Stimulated activated CD8-positive, alpha-beta memory T cell treated with anti-CD3 and anti-CD28 coated beads, Interleukin-15, amount 100 ng/mL, for 24 hours (primary cell): ENCODE measurements around the gene CADPS2.

ENCODE experiments used
- DNase-seq: peaks from one replicate; pipeline ENCODE4 v3.0.0-alpha.2; 2020; ENCODE audit warnings: low read depth

Gene CADPS2

GRCh38 chr7:122528879-122529481 is 357.3 kb downstream of the CADPS2 start:
- no peak for DNase-seq

DNA sequence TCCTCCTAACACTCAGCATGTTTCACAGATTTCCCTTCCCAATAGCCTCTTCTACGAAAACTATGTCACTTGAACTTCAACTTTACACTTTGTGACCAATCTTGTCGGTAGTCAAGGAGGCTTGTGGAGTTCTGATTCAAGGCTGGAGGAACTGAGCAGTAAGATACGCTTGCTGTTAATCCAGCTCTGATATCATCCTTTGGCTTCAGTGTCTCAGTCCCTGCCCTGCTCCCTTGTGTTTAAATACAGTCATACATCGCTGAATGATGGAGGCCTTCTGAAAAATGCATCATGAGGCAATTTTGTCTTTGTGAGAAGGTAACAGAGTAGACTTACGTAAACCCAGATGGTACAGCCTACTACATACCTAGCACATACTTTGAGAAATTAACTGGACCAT is 360.9 kb downstream of the CADPS2 start:
- DNase-seq = no peak

DNA sequence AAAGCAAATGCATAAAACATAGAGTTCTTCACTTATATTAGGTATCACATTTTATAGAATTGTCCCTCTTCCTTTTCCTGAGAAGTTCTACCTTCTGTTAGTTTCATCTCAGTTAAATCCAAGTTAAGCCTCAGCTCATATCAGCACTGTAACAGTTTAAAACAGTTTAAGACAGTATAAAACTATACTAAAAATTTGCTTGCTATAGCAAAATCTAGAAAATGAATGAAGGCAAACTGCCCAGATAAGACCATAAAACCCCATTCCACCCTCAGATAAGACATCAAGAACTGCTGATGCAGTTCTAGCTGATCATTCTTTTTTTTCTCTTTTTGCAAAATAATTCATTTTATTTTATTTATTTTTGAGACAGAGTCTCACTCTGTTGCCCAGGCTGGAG is 364.5 kb downstream of the CADPS2 start:
- no peak for DNase-seq

DNA sequence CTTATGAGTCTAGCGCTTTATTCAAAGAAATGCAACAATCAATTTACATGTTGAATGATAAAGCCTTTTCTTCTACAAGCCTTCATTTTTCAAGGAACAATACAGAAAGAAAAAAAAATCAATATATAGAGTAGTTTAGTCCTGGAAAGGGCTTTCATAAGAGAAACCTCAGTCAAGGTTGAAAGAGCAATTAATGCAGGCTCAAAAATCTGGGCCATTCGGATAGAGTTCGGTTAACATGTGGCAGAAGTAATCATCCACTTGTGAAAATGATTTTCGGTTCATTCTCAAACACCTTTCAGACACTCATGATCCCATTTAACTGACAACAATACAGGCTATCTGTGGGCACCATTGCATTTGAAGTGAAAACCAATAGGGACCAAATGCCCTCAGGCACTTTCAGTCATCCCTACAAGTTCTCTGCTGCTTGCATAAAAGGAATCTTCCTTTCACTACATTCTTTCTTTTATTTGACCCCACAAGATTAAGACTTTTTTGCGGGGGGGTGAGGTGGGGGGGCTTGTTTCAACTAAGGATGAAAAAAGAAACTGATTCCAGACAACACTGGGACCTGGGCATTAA is 365.2 kb downstream of the CADPS2 start:
- no peak for DNase-seq

GRCh38 chr7:122518488-122518887 is 367.8 kb downstream of the CADPS2 start:
- DNase-seq = no peak

DNA sequence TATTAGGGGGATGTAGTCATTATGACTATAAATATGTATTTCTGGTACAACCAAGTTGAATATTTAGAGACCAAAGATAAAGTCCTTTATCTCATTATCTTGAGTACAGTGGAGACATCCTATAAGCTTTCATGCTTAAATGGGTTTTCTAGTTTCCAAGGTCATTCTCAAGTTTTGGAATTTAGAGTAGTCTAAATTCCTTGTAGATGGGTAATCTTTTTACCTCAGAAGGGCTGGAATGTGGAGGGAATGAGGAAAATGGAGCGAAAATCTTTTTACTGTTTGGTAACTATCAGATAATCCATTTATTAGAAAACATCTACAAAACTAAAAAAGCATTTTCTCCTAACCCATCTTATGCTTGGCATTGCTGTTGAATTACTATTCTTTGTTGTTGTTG is 368.7 kb downstream of the CADPS2 start:
- DNase-seq = no peak

GRCh38 chr7:122515404-122515803 is 370.9 kb downstream of the CADPS2 start:
- no peak for DNase-seq

GRCh38 chr7:122511268-122511667 is 375.0 kb downstream of the CADPS2 start:
- no peak for DNase-seq

DNA sequence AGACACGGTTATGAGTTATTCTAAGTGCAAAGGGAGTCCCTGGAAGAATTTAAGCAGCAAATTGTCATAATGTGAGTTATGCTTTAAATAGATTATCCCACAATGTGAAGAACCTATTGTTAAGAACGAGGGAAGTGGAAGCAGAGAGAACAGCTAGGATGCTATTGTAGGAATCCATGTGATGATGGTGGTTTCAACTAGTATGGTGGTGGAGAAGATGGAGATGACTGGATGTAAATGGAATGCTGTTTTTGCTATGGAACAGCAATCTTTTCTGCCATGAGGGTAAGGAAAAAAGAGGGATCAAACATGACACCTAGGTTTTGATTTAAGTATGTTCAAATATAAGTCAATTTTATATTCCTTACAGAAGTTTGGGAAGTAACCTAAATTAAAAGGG is 378.7 kb downstream of the CADPS2 start:
- no peak for DNase-seq

- no peak for DNase-seq
Measured at GRCh38 chr7:122492007-122492406, 394.3 kb downstream of the CADPS2 start.

DNA sequence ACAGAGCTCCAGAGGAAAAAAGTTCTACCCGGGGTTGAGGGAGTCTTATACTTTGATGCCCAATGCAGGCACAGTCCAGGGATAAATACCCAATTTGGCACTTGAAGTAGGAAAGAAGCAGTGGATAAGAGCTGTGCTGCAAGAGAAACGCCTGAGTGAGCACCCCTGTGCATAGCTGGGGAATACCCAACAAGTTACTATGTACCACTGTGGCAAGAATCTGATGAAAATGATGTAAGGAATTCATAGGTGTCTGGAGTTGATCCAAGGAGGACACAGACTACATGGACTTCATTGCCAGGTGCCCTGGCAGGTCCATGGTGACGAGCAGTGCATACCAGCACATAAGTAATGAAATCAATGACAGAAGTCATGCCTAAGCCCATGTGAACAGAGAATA is 398.0 kb downstream of the CADPS2 start:
- DNase-seq = no peak

GRCh38 chr7:122487131-122487530 is 399.1 kb downstream of the CADPS2 start:
- DNase-seq = no peak

DNA sequence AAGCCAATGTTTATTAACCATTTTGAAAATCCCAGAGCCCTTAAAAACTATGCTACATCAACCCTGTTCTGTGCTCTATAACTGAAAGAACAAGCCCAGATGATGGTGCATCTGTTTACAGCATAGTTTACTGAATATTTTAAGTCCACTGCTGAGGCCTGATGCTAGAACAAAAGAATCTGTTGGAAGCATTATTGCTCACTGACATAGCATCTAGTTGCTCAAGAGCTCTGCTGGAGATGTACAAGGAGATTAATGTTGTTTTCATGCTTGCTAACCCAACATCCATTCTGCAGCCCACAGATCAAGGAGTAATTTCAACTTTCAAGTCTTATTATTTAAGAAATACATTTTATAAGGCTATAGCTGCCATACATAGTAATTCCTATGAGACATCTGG is 400.4 kb downstream of the CADPS2 start:
- DNase-seq = no peak

- DNase-seq = no peak
Measured at GRCh38 chr7:122482212-122482611, 404.0 kb downstream of the CADPS2 start.

DNA sequence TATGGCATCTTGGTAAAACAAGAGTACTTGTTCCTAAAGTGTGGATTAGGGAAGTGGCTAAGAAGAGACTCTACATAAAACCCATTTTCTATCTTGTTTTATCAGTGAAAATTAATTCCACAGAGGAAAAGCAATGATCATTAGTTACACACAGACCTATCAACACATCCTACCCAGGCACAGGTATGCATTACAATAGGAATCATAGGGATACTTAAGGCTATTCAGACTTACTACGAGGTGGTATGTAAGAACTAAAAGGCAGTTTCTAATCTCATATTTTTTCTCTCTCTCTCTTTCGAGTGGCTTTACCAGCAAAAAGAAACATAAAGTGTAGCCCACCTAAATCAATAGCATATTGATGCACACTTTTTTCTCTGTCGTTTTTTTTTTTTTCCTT is 415.4 kb downstream of the CADPS2 start:
- no peak for DNase-seq

GRCh38 chr7:122468945-122469344 is 417.3 kb downstream of the CADPS2 start:
- no peak for DNase-seq

DNA sequence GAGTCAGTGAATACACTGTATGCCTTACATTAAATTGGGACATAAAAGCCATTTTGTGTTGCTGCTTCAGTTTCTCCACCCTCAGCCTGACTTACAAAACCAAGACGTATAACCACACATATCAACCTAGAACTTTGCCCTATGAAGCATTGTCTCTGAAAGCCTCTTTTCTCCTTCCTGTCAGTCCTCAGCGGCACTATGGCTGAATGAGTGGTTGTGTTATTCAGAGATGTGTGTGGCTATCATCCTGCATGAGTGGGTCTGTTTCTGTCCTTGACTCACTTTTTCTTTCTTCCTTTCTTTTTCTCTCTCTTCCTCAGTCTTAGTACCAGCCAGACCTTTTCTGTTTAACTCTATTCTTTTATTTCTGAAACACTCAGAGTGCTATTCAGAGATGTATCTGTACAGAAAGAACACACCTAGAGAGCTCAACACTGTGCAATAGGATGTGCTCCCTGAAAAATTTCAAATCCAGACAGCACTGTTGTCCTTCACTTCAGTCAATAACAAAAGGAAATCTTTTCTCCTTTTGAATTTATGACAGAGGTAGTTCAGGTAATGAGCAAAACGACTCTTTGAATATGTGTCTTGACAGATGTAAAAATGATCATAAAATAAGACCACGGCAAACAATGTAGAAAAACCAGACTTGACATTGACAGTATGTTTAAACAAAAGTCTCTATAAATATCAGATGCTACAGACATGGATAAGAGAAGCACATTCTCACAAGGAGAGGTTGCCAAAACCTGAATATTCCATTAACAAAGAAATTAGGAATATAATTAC is 418.4 kb downstream of the CADPS2 start:
- no peak for DNase-seq

DNA sequence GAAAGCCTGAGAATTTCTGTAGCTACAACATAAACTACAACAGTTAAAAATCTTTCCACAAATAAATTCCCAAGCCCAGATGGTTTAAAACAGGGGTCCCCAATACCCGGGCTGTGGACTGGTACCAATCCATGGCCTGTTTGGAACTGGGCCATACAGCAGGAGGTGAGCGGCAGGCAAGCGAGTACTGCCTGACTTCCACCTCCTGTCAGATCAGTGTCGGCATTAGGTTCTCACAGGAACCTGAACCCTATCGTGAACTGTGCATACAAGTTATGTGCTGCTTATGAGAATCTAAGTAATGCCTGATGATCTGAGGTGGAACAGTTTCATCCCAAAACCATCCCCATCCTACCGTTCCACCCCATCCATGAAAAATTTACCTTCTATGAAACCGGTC is 421.0 kb downstream of the CADPS2 start:
- DNase-seq = no peak

DNA sequence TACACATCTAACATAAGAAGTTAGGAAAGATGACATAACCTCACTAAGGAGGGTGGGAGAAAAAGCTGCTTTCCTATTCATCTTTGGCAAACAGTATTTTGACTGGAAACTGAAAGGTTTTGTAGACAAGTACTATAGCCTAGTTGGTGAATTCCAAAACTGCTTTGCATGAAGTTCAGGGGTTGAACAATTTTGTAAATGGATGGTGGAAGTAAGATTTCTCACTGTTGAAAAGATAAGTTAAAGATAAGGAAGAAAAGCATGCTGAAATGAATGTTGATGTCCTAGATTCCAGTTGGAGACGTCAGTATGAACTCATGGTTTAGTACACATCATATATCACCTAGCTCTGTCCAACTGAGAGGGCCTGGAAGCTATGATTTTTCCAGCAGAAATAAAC is 422.6 kb downstream of the CADPS2 start:
- no peak for DNase-seq

- no peak for DNase-seq
Measured at GRCh38 chr7:122460936-122461335, 425.3 kb downstream of the CADPS2 start.

DNA sequence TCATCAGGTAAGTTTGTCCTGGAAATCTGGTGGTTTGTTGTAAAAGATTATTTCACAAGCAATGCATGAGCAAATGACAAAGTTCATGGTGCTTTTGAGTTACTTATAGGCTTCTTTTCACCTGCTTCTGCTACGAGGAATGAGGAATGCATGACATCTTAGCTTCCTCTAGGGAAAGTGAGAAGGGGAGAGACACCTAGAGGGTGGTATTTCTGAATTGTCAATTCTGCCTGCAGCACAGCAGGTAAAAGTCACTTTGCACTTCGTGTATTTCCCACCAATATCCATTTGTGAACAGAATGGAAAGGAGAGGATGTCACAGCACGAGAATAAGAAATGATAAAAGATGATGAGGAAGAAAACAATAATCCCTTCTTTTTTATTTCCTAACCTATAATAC is 428.3 kb downstream of the CADPS2 start:
- no peak for DNase-seq

DNA sequence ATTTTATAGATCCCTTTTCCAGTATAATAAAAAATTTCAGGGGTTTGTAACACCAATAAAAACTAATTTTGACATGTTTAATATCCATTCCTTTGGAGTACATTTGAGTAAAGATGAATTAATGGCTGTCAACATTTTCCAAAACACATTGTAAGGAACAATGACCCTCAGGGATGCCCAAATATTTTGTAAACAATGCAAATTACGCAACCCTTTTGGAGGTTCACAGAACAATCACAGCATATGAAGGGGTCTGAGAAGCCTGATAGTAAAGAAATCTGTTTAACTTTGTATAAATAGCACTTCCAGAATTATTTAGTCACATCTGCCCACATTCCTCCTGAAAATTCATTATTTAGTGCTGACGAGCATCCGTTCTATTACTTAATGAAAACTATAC is 428.9 kb downstream of the CADPS2 start:
- DNase-seq = no peak

- DNase-seq = no peak
Measured at GRCh38 chr7:122454776-122455507, 431.3 kb downstream of the CADPS2 start.
